GM18858 (cell line): ENCODE data around the gene SIGLEC1.

Experiments
- ATAC-seq: cut with Tn5 transposase; IDR thresholded peaks from one replicate; pipeline ENCODE4 v1.9.1; 2021; ENCODE audit not compliant: unreplicated experiment

Gene SIGLEC1

DNA sequence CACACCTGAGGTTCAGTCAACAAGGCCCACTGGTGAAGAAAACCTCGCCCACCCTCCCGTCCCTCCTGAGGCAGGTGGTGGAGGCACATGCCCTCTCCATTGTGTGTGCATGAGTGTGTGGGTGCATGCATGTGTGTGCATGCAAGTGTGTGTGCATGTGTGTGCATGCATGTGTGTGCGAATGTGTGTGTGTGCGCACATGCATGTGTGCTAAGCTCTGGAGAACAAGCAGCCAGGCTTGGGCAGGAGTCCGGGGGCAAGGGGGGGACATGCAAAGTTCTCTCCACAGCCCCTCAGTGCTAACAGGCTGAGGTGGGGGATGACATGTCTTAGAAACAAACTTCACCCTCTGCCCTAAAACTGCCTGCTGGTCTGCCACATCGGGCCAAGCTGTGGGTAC is 17.0 kb upstream of the SIGLEC1 start:
- no peak for ATAC-seq

DNA sequence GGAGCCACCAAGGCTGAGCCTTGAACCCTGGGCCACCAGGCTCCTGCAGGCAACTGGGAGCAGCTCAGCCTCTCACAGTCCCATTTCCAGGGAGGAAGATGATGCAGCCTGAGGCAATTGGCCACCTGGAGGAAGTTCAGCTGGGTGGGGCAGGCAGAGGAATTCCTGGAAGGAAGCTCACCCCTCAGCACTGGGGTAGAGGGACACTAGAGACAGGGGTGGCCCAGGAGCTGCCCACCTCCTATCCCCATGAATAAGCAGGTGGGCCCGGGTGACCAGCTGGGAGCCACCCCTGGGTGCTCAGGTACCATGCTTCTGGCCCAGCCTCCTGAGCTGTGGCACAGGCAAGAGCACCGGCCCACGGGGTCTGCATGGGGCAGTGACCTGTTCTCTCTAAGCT is 16.5 kb upstream of the SIGLEC1 start:
- no peak for ATAC-seq

DNA sequence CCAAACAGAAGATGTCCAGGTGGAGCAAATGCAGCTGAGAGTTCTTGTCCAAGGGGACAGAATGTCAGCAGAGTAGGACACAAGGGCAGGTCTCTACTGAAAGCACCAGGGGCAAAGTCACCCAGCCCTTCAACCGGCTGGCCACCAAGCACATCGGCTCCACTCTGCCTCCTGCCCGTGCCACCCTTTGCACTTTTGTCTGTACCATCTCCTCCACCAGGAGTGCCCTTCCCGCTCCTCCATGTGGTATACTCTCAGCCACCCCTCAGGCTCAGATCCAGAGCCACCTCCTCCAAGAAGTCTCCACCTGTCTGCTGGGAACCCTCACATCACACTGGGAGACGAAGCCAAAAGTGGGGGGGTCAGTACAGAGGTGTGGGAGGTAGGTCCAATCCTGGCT is 16.0 kb upstream of the SIGLEC1 start:
- ATAC-seq = no peak

DNA sequence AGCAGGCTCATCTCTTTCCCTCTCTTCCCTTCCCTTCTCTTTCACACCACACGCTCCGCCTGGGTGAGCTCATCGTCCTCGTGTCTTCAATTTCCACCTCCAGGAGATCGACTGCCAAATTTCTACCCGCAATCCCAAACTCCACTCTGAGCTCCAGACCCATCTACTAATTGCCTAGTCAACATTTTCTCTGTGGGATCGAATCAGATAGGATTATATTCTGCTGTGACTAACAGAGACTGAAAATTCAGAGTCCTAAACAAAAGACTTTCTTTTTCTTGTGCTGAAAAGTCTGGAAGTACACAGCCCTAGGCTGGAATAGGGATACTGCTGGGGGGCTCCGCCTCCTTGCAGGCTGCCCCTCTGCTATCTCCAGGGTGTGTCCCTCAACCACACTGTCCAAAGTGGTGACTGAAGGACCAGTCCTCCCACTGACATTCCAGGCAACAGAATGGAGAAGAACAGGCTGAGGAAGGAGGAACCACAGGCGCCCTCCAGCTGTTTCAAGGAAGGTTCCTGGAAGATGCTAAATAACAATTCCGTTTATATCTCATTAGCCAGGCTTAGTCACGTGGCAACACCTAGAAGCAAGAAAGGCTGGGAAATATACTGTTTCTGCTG is 15.1 kb upstream of the SIGLEC1 start:
- ATAC-seq = no peak

DNA sequence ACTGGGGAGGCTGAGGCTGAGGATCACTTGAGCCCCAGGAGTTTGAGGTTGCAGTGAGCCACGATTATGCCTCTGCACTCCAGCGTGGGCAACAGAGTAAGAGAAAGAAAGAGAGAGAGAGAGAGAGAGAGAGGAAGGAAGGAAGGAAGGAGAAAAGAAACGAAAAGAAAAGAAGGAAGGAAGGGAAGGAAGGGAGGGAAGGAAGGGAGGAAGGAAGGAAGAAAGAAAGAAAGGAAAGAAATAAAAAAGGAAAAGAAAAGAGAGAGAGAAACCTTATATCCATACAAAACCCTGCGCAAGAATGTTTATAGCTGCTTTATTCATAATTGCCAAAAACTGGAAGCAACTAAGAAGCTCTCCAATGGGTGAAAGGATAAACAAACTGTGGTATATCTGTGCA is 12.0 kb upstream of the SIGLEC1 start:
- no peak for ATAC-seq

DNA sequence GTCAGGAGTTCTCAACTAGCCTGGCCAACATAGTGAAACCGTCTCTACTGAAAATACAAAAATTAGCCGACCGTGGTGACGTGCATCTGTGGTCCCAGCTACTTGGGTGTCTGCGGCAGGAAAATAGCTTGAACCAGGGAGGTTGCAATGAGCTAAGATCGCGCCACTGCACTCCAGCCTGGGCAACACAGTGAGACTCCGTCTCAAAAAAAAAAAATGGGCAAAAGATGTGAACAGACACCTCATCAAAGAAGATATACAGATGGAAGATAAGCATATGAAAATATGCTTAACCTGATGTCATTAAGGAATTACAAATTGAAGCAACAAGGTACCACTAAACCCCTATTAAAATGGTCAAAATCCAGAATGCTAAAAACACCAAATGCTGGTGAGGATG is 10.9 kb upstream of the SIGLEC1 start:
- ATAC-seq = no peak

DNA sequence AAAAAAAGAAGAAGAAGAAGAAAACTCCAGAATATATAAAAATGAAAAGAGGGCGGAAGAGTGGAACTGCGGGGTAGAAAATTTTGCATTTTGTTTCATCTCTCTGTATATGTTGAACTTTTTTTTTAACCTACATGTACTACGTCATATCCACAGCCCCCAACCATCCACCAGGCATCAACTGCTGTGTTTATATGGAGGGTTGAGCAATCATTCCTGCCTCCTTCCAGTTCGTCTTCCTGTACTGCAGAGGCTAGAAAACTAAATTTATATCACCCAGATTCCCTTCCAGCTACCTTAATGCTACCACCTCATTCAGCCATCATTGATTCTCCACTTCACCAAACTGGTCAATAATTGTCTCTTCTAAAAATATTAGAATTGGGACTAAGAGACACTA is 9.5 kb upstream of the SIGLEC1 start:
- ATAC-seq = no peak

DNA sequence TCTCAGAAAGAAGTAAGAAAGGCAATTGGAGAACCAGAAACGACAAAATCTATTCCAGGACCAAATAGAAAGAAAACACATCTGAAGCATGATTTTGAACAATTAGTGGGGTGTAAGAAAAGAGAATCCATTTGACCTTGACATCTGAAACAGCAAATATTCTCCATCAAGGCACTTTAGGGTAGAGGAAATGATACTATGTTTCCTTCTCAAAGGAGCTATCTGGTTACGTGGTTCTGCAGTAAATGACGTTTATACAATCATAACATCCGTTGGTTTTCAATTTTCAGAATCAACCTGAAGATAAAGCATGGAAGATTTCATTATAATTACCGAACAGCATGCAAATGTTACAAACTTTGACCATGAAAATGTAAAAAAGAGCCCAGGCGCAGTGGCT is 8.2 kb upstream of the SIGLEC1 start:
- ATAC-seq = no peak

DNA sequence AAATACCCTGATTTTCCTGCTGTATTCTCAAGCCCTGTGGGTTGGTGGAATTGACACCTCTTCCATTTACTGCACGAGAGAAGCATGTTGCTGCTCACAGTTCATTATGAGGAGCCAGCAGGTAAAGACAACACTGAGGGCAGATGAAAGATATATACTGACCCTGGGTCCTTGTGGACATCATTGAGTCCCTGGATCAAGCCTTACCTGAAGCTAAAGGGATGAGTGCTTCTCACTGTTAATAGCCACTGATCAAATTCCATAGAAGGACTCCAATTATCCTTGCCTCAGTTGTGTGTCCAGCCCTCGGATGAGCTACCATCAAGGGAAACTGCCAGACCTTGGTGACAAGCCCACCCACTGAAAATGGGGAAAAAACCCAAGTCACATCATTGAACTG is 7.7 kb upstream of the SIGLEC1 start:
- no peak for ATAC-seq

DNA sequence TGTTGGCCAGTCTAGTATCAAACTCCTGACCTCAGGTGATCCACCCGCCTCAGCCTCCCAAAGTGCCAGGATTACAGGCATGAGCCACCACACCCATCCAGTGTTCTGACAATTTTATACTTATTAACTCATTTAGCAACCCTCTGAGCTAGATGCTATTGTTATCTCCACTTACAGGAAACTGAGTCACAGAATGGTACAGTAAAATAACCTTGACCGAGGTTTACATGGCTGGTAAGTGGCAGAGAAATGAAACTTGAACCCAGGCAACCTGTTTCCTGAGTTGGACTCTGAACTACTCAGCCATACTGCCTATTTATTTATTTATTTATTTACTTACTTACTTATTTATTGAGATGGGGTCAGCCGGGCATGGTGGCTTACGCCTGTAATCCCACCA is 6.6 kb upstream of the SIGLEC1 start:
- no peak for ATAC-seq

DNA sequence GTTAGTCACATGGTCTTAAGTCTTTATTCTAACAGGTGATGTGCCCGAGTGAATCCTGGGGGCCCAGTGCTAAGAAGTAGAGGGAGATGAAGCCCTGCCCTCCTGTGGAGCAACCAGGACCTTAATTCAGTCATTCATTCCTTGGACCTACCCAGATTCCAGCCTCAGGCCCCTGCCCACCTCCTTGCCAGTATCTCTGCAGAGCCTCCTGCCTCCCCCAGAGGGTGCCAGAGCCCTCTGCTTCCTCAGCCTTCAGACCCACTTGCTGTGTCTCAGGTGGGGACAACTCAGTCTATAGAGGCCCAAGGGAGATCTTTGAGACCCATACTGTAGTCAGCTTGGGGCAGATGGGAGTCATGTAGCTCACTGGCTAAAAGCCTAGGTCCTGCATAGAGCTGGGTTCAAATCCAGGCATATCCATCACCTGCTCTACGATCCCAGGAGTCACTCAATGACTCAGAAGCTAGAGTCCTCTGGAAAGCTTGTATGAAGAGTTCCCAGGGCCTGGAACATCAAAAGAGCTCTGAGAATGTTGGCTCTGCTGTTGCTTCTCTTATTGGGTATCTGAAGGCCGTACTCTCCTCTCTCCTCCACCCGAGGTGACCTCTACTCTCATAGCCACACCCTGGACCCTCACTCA is 3.9 kb upstream of the SIGLEC1 start:
- ATAC-seq = no peak

DNA sequence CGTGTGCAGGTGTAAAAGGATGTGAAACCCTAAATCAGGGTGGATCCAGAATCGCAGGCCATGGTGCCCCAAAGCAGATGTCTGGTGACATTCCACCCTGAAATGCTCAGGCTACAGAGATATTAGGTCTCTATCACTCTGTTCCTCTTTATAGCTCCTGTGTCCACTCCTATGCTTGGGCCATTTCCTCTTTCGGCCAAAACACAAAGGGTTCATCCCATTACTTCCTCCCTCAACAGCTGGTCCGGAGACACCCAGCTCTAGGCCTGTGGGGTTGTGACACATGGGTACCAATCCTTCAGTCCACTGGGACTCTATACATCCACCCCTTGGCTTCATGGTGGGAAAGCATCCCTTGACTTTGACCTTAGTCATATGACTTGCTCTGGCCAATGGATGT is 1.7 kb upstream of the SIGLEC1 start:
- no peak for ATAC-seq

DNA sequence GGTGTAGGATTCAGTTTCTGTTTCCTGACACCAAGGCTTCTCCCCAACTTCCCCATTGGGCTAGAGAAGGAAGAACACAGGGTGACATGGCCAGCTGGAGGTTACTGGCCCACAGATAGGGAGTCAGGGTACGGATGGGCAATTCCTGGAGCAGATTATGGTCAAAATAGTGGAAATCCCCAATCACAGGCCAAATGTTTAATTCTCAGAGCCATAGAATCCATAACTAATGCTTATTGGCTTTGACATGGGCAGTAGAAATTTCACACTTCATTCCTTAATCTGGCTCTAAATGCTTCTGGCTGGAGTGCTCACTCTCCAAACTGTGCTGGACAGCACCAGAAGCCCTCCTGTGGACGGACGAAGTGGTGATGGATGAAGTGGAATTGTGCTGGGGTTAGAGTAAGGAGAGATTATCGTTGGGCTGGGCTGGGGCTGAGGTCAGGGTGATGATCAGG is 887 bp downstream of the SIGLEC1 start:
- no peak for ATAC-seq

DNA sequence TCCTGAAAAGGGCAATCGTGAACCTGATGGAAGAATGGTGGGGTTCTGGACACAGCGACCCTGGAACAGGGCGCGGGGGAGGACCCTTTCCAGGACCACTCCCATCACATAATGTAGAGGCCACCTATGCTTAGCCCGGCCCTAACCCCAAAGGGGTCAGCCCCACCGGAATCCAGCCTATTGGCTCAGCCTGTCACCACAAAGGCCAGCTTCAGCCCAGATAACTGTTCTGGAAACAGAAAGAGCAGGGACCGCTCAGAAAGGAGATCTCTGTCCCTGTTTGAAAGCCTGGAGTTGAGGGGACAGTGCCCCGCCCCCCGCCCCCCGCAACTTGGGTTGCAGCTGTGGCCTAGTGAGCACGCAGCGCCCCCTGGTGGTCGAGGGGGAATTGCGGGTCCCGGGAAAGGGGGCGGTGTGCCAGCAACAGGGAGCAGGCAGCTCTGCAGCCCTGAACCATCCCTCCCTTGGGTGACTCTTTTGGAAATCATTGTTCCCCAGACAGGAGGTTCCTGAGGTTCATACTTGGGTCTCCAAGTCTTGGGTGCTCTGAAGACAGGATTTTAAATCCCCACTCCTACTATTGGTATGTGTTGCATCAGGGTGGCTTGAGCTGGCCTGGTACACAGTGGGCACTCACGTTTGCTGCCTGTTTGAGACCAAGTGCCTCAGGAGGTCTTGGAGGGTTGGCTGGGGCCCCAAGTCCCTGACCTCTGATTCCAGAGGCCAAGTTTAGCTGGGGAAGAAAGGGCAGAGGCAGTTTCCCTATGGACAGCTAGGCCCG is 1.5 kb downstream of the SIGLEC1 start:
- ATAC-seq = no peak

DNA sequence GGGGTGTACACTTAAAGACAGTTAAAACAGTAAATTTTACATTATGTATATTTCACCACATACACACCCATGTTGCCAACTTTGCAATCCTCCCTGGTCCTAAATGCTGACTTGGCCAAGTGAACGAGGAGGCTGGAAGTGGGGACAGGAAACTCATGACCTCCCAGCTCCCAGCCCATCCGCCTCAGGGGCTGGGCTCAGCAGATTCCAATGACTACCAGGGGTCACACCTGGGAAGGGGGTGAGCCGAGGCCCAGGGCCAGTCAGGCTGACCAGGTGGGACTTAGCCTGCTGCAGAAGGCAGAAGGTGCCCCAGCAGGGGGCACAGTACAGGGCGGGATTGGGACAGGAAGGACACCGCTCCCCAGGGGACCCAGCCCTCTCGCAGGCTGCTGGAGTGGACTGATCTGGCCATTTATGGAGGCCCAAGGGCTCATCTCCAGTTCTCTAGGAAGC is 2.4 kb downstream of the SIGLEC1 start:
- ATAC-seq = no peak

DNA sequence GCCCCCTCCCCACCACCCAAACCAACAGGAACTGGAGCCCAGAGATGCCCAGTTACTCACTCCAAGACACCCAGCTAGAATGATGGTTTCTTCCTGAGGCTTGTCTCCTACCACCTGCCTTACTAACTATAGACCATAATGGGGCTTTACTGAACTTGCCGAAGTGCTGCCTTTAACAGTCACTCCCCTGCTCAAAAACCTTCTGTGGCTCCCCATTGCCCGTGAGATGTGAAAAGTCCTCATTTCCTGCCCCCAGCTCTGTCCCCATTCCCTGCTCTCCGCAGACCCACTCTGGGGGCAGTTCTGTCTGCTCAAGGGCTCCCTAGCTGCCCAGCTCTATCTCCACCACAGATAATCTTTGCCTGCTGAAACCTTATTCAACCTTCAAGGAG is 4.9 kb downstream of the SIGLEC1 start:
- no peak for ATAC-seq

DNA sequence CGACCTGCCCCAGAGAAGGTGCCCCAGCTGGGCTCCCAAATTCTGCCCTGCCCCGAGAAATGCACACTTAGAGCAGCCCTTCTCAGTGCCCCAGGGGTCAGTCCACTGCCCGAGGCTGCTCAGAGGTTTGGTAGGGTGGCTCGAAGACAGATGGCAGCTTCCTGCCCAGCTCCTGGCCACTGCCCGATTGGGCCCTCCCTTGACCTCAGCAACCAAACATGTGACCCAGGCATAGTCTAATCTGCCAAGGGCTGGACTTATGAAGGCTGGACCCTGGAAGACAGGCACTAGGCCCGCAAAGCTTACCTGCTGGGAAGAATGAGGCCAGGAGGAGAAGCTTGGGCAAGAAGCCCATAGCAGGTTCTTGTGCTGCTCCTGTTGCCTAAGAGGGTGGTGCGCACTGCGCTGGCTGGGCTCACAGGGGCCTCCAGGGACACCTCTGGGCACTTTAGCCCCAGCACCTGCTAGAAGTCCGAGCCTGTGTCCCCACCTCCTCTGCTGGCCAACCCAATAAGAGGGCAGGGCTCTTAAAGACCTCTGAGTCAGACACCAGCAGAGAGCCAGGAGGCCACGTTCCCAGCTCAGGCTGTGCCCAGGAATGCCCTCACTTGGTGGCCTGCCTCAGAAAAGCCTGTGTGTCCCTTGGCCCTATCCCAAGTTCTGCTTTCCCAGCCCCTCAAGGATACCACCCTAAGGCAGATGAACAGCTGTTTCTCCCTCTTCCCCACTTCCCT is 5.5 kb downstream of the SIGLEC1 start:
- ATAC-seq = no peak

DNA sequence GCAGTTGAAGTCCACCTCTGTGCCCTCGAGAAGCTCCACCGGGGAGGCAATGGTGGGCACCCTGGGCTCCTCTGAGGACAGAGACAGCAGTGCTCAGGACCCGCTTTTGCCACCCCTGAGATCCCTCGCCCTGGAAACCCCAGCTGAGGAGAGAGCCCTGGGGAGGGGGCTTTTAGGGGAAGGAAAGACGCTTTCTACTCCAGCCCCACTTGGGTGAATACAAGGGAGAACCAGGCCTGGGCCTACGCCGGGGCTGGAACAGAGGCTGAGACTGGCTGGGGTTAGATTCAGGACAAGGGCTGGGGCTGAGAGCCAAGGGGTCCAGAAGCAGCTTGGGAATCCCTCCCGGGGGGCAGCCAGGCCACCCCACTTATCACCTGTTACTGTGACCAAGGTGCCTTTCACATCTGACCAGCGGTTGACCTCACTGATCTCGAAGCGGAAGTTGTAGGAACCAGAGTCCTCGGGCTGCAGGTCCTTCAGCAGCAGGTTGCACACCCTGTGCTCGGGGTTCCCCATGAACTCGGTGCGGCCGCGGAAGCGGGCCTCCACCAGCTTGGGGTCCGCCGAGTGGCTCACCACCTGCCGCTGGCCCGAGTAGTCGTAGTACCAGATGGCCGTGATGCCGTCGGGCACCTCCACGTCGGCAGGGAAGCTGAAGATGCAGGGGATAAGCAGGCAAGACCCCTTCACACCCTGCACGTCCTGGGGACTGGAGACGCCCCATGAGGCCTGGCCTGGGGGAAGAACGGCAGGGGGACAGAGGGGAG is 6.2 kb downstream of the SIGLEC1 start:
- no peak for ATAC-seq

DNA sequence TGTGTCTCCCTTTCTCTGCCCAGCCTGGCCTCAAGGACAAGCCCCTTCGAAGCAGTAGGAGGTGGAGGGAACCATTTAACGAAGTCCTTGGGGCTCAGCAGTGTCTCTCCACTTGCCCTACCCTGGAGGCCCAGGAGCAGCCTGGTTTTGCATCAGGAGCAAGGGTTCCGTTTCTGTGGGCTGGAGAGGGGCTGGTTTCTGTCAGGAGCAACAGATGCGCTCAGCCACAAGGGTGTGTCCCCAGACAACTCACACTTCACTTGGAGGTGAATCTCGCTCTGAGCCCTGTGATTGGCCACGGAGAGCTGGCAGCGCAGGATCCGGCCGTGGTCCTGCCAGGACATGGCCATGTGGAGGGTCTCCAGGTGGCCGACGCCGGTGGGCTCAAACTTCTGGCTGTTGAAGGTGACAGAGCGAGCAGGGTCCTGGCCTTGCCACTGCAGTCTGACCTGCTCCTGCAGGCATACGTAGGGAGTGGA is 6.9 kb downstream of the SIGLEC1 start:
- no peak for ATAC-seq

DNA sequence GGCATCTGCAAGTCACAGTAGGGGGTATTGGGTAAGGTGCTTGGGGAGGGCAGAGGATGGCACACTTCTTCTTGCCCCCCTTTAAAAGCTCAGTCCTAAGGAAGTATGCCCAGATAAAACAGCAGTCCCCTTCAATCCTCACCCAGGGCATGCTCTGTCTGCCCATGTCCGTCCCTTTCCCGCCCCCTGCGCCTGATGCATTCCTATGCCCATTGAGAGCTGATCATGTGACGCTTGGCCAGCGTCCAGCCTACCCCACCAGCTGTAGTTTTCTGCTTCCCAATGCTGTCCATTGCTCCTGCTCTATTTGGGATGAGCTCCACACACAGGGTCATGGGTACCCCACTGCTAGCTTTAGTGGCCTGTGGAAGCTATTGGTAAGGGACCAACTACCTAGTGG is 8.3 kb downstream of the SIGLEC1 start:
- ATAC-seq = no peak
